Heart left ventricle (tissue), 13 donors: ENCODE data around the gene PALB2.

Source experiments
- CTCF ChIP-seq, 12 donors: fragments of 200-600 bp; sonication (generic) in 4 of 12; IDR thresholded peaks; one replicate each; pipeline versions ENCODE4 v1.5.0 to v1.8.0; 2018 to 2022; ENCODE audit warnings: antibody characterized with exemption in 12 of 12, mild to moderate bottlenecking in 5 of 12
- POLR2A ChIP-seq, 2 donors: fragments of 450-650 bp; IDR thresholded peaks; one replicate each; pipeline ENCODE4 v1.6.1; 2017; ENCODE audit warnings: antibody characterized with exemption in 2 of 2, mild to moderate bottlenecking in 2 of 2, moderate library complexity in 2 of 2
- donor health status: ischemic (EF 13 %, LVEDD 7.1; RV severe dilation, severe dysfunction).
- donor health status: DM: no; HTN: yes; CAD: no.
- donor health status: DM: no; HTN: no; CAD: no.
- donor health status: ischemic (EF 25% LVEDD 6.9; RV normal size, moderate dysfunction).
- donor health status: ischemic (EF 25% LVEDD 5.7; RV mildly dilated, moderate dysfunction).
- donor health status: ischemic (EF 35%, LVEDD 5.7; RV mildly dilated, moderate dysfunction).
- donor health status: nonischemic (EF 11% LVEDD 7.7; RV severe dilation, severe dysfunction).
- donor health status: DM: yes; HTN: yes; CAD: no.
- donor health status: PGD.
- donor health status: ischemic (EF 29% LVEDD 5.4; RV normal size, mild dysfunction).
- donor health status: nonischemic (EF 23%, LVEDD 6.1; RV moderate dilation, normal function).

- TF ChIP-seq CTCF (IDR thresholded peaks at IDR 0.05), result no peak
- TF ChIP-seq POLR2A (IDR thresholded peaks at IDR 0.05), result no peak
These were observed 41.1 kb upstream of the PALB2 start for GRCh38 chr16:23682181-23682580.
